ENCODE data around the gene CELA2A. TPM values are rescaled to one million over a fixed set of nuclear protein-coding genes. Genes with fewer than 3 reads are reported as not detected.

CELA2A gene
- polyA plus RNA-seq, 3 donors: not detected

- no peak overlapping the region for H3K9ac ChIP-seq (ENCODE audit: insufficient read depth, low read length, poor library complexity, severe bottlenecking)
- H3K27me3 ChIP-seq (ENCODE audit: control insufficient read depth in 2 of 2, insufficient read depth in 2 of 2, low read length in 2 of 2): no peaks in the 10 kb centered on the region
- H3K27me3 Mint-ChIP-seq (ENCODE audit: low read depth in 3 of 3): peaks cover 0 to 1% (median 0%) of the 10 kb centered on the region in 3 donors
- no peaks in the 10 kb centered on the region for H3K9me3 ChIP-seq (replicated peaks in 1 of 2; ENCODE audit: control insufficient read depth in 1 of 2, insufficient read depth in 1 of 2, low read length in 2 of 2)
- no peaks in the 10 kb centered on the region for H3K79me2 ChIP-seq (ENCODE audit: insufficient read depth, low read length)
- H3K4me3 Mint-ChIP-seq: no peak overlapping the region
- no peak overlapping the region for H2AFZ ChIP-seq (ENCODE audit: insufficient read depth, low read depth, low read length, poor library complexity, severe bottlenecking)
- H3K36me3 Mint-ChIP-seq: peaks cover 51 to 72% of the 10 kb centered on the region in 2 donors
- WGBS (ENCODE audit: insufficient coverage): 96% methylated on average over 15 of the region's 19 CpGs
- no peak overlapping the region for H3K4me3 ChIP-seq (replicated peaks in 1 of 3; ENCODE audit: low read depth in 2 of 3, low read length in 3 of 3)
- H3K4me1 ChIP-seq (ENCODE audit: control insufficient read depth in 1 of 2, insufficient read depth in 2 of 2, low read length in 2 of 2): no peaks in the 10 kb centered on the region
- H4K20me1 ChIP-seq (ENCODE audit: insufficient read depth, low read length): peaks cover 5% of the 10 kb centered on the region
- intact Hi-C loops (cut with micrococcal nuclease): loop anchor here (5.0 to 10.0 kb wide), 2 partner anchors 176 to 178 kb away; no protein-coding TSS in a partner anchor
- H3K4me2 ChIP-seq (replicated peaks; ENCODE audit: extremely low read depth, low read length, poor library complexity, severe bottlenecking): no peak overlapping the region
- TF ChIP-seq CTCF (IDR thresholded peaks at IDR 0.05): no peak
- H3K4me1 Mint-ChIP-seq: no peaks in the 10 kb centered on the region
- peak overlapping the region in 1 of 7 donors; percentile 19 for H3K27ac Mint-ChIP-seq
- no peak overlapping the region for H3K27ac ChIP-seq (ENCODE audit: low read depth in 1 of 2, low read length in 2 of 2)
- H3K36me3 ChIP-seq (replicated peaks in 1 of 2; ENCODE audit: control insufficient read depth in 1 of 2, insufficient read depth in 2 of 2, low read length in 2 of 2): peaks cover 34 to 59% of the 10 kb centered on the region in 2 donors
- DNase-seq: no peak
- peaks cover 0 to 13% (median 4%) of the 10 kb centered on the region in 7 donors for H3K9me3 Mint-ChIP-seq
Measured at GRCh38 chr1:15500184-15501178, 43.9 kb downstream of the CELA2A start.

GRCh38 chr1:15501208-15502032, 44.9 kb downstream of the CELA2A start:
- Histone ChIP-seq H3K9ac (ENCODE audit: insufficient read depth, low read length, poor library complexity, severe bottlenecking) (no peak overlapping the region), H2AFZ (ENCODE audit: insufficient read depth, low read depth, low read length, poor library complexity, severe bottlenecking) (no peak overlapping the region), H3K4me1 (ENCODE audit: control insufficient read depth in 1 of 2, insufficient read depth in 2 of 2, low read length in 2 of 2) (no peaks in the 10 kb centered on the region), H4K20me1 (ENCODE audit: insufficient read depth, low read length) (peaks cover 5% of the 10 kb centered on the region), H3K4me2 (replicated peaks; ENCODE audit: extremely low read depth, low read length, poor library complexity, severe bottlenecking) (no peak overlapping the region), H3K9me3 (replicated peaks in 1 of 2; ENCODE audit: control insufficient read depth in 1 of 2, insufficient read depth in 1 of 2, low read length in 2 of 2) (no peaks in the 10 kb centered on the region), H3K36me3 (replicated peaks in 1 of 2; ENCODE audit: control insufficient read depth in 1 of 2, insufficient read depth in 2 of 2, low read length in 2 of 2) (peaks cover 38 to 61% of the 10 kb centered on the region in 2 donors), H3K79me2 (ENCODE audit: insufficient read depth, low read length) (no peaks in the 10 kb centered on the region), H3K27ac (ENCODE audit: low read depth in 1 of 2, low read length in 2 of 2) (no peak overlapping the region), H3K4me3 (replicated peaks in 1 of 3; ENCODE audit: low read depth in 2 of 3, low read length in 3 of 3) (no peak overlapping the region), H3K27me3 (ENCODE audit: control insufficient read depth in 2 of 2, insufficient read depth in 2 of 2, low read length in 2 of 2) (no peaks in the 10 kb centered on the region)
- H3K36me3 Mint-ChIP-seq: peaks cover 42 to 79% of the 10 kb centered on the region in 2 donors
- H3K4me3 Mint-ChIP-seq: no peak overlapping the region
- TF ChIP-seq CTCF (IDR thresholded peaks at IDR 0.05): peak; percentile 79
- H3K9me3 Mint-ChIP-seq: peaks cover 0 to 13% (median 4%) of the 10 kb centered on the region in 7 donors
- no peaks in the 10 kb centered on the region for H3K4me1 Mint-ChIP-seq
- peak; percentile 36 to 55 (median 48) for DNase-seq
- H3K27me3 Mint-ChIP-seq (ENCODE audit: low read depth in 3 of 3): peaks cover 0 to 1% (median 0%) of the 10 kb centered on the region in 3 donors
- intact Hi-C loops (cut with micrococcal nuclease): loop anchor here (5.0 to 10.0 kb wide), 2 partner anchors 177 to 179 kb away; no protein-coding TSS in a partner anchor
- WGBS (ENCODE audit: insufficient coverage): 32% methylated on average over 9 of the region's 17 CpGs
- no peak overlapping the region for H3K27ac Mint-ChIP-seq
